ENCODE measurements around the gene MAP2K2.

The MAP2K2 gene

GRCh38 chr19:4043966-4044715 is 79.8 kb downstream of the MAP2K2 start:
- DNase-seq (ENCODE audit: insufficient read length, low spot score): no peak
- no peak for TF ChIP-seq CTCF (IDR thresholded peaks at IDR 0.05; ENCODE audit: insufficient read depth, missing control alignments)
- no peak for FAIRE-seq

- FAIRE-seq: no peak
- DNase-seq (ENCODE audit: insufficient read length, low spot score): no peak
- TF ChIP-seq CTCF (IDR thresholded peaks at IDR 0.05; ENCODE audit: insufficient read depth, missing control alignments): no peak
Observed at GRCh38 chr19:4043401-4043800, 80.5 kb downstream of the MAP2K2 start.

GRCh38 chr19:4042731-4043082 is 81.2 kb downstream of the MAP2K2 start:
- FAIRE-seq (no peak), DNase-seq (ENCODE audit: insufficient read length, low spot score) (no peak)
- no peak for TF ChIP-seq CTCF (IDR thresholded peaks at IDR 0.05; ENCODE audit: insufficient read depth, missing control alignments)

- TF ChIP-seq CTCF (IDR thresholded peaks at IDR 0.05; ENCODE audit: insufficient read depth, missing control alignments): no peak
- DNase-seq (ENCODE audit: insufficient read length, low spot score) (no peak), FAIRE-seq (no peak)
Observed at GRCh38 chr19:4042064-4042730, 81.7 kb downstream of the MAP2K2 start.
